Neutrophil (primary cell): Measurements from ENCODE around the gene SCN8A.

ENCODE experiments used
- H3K27ac ChIP-seq: fragments of 200-600 bp; sonication (generic); 2 replicates; pipeline ENCODE4 v1.5.1; 2016; ENCODE audit warnings: mild to moderate bottlenecking, moderate library complexity
- H3K27me3 ChIP-seq: fragments of 200-600 bp; sonication (generic); 2 replicates; pipeline ENCODE4 v1.6.0; 2016; ENCODE audit warnings: mild to moderate bottlenecking
- H3K36me3 ChIP-seq: fragments of 200-600 bp; sonication (generic); 2 replicates; pipeline ENCODE4 v1.5.1; 2017
- H3K4me1 ChIP-seq, 2 experiments: fragments of 200-600 bp in 1 of 2; sonication (generic) in 1 of 2; 1 replicate in 1 of 2; 2 replicates in 1 of 2; pipeline versions ENCODE4 v1.5.1 to v1.6.1; 2013 to 2016; ENCODE audit warnings: low read depth in 1 of 2, low read length in 1 of 2, mild to moderate bottlenecking in 1 of 2, moderate library complexity in 1 of 2; ENCODE audit not compliant: control insufficient read depth in 1 of 2, insufficient read depth in 1 of 2
- H3K4me3 ChIP-seq, 2 experiments: fragments of 200-600 bp in 1 of 2; sonication (generic) in 1 of 2; 1 replicate in 1 of 2; 2 replicates in 1 of 2; pipeline ENCODE4 v1.5.1; 2013 to 2016; ENCODE audit warnings: low read depth in 1 of 2, low read length in 1 of 2, mild to moderate bottlenecking in 1 of 2, moderate library complexity in 1 of 2
- H3K9me3 ChIP-seq: fragments of 200-600 bp; sonication (generic); 2 replicates; pipeline ENCODE4 v1.5.1; 2016
- TF ChIP-seq, protein P1 (sequence below): fragments of 200-600 bp; sonication (generic); IDR thresholded peaks from 2 replicates; pipeline ENCODE4 v1.5.1; 2016; ENCODE audit warnings: antibody characterized with exemption

The SCN8A gene

GRCh38 chr12:51693569-51693968, 102.5 kb downstream of the SCN8A start:
- peaks cover 4% of the 10 kb centered on the region for H3K36me3 ChIP-seq
- H3K9me3 ChIP-seq: no peaks in the 10 kb centered on the region
- H3K27me3 ChIP-seq: no peaks in the 10 kb centered on the region
- H3K4me1 ChIP-seq: peaks cover 14 to 16% of the 10 kb centered on the region in 2 experiments
- no peak overlapping the region for H3K27ac ChIP-seq
- TF ChIP-seq, protein P1, sequence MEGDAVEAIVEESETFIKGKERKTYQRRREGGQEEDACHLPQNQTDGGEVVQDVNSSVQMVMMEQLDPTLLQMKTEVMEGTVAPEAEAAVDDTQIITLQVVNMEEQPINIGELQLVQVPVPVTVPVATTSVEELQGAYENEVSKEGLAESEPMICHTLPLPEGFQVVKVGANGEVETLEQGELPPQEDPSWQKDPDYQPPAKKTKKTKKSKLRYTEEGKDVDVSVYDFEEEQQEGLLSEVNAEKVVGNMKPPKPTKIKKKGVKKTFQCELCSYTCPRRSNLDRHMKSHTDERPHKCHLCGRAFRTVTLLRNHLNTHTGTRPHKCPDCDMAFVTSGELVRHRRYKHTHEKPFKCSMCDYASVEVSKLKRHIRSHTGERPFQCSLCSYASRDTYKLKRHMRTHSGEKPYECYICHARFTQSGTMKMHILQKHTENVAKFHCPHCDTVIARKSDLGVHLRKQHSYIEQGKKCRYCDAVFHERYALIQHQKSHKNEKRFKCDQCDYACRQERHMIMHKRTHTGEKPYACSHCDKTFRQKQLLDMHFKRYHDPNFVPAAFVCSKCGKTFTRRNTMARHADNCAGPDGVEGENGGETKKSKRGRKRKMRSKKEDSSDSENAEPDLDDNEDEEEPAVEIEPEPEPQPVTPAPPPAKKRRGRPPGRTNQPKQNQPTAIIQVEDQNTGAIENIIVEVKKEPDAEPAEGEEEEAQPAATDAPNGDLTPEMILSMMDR: no peak
- no peak overlapping the region for H3K4me3 ChIP-seq

DNA sequence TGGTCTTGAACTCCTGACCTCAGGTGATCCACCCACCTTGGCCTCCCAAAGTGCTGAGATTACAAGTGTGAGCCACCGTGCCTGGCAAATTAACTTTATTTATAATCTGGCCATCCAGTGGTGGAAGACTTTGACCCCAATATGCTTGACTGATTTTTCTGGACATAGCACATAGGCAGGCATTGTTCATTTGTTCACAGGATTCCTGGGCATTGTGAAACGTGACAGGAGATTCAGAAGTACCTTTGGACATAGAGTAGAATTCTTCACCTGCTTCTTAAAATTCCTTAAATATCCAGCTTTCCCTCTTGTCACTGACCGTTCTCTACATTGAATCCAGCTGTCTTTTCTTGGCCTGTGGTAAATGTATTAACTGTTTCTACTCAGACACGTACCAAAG, 103.1 kb downstream of the SCN8A start:
- Histone ChIP-seq H3K36me3 (peaks cover 4% of the 10 kb centered on the region), H3K27me3 (no peaks in the 10 kb centered on the region), H3K4me3 (no peak overlapping the region), H3K9me3 (no peaks in the 10 kb centered on the region), H3K27ac (no peak overlapping the region), H3K4me1 (peaks cover 13 to 16% of the 10 kb centered on the region in 2 experiments)
- TF ChIP-seq, protein P1: no peak

- Histone ChIP-seq H3K4me3 (no peak overlapping the region), H3K9me3 (no peaks in the 10 kb centered on the region), H3K4me1 (peaks cover 13 to 16% of the 10 kb centered on the region in 2 experiments), H3K27me3 (no peaks in the 10 kb centered on the region), H3K27ac (no peak overlapping the region), H3K36me3 (peaks cover 4% of the 10 kb centered on the region)
- TF ChIP-seq, protein P1: no peak
Measured at GRCh38 chr12:51695241-51696010, 104.4 kb downstream of the SCN8A start.

GRCh38 chr12:51699219-51699618, 108.2 kb downstream of the SCN8A start:
- TF ChIP-seq, protein P1: no peak
- Histone ChIP-seq H3K4me1 (peaks cover 31 to 36% of the 10 kb centered on the region in 2 experiments), H3K27ac (no peak overlapping the region), H3K27me3 (no peaks in the 10 kb centered on the region), H3K9me3 (no peaks in the 10 kb centered on the region), H3K36me3 (peaks cover 4% of the 10 kb centered on the region), H3K4me3 (no peak overlapping the region)

GRCh38 chr12:51700887-51701286, 109.9 kb downstream of the SCN8A start:
- TF ChIP-seq, protein P1: no peak
- H3K36me3 ChIP-seq: no peaks in the 10 kb centered on the region
- H3K4me1 ChIP-seq: peaks cover 41 to 52% of the 10 kb centered on the region in 2 experiments
- H3K4me3 ChIP-seq: no peak overlapping the region
- H3K27ac ChIP-seq: peak overlapping the region; percentile 2
- H3K27me3 ChIP-seq: no peaks in the 10 kb centered on the region
- no peaks in the 10 kb centered on the region for H3K9me3 ChIP-seq
